Measurements from ENCODE around the gene WSB2.

Gene WSB2

GRCh38 chr12:118015944-118016343 is 45.0 kb downstream of the WSB2 start:
- Histone ChIP-seq H3F3A (ENCODE audit: insufficient read depth, low read length) (no peaks in the 10 kb centered on the region), H3K9me2 (ENCODE audit: low read depth, low read length) (no peaks in the 10 kb centered on the region), H3K9ac (ENCODE audit: low read length) (no peak overlapping the region), H2AFZ (ENCODE audit: low read length) (no peak overlapping the region), H3K4me1 (ENCODE audit: insufficient read depth, low read length, severe bottlenecking) (peaks cover 19% of the 10 kb centered on the region), H3K27me3 (ENCODE audit: insufficient read depth, low read length) (no peaks in the 10 kb centered on the region), H3K4me3 (ENCODE audit: low read depth, low read length, poor library complexity, severe bottlenecking) (peak overlapping the region; percentile 76), H3K79me2 (ENCODE audit: insufficient read depth, low read length) (peaks cover 10% of the 10 kb centered on the region; the same call in 1 of the 2 replicates), H3K27ac (ENCODE audit: low read depth, low read length, poor library complexity, severe bottlenecking) (no peak overlapping the region), H3K36me3 (ENCODE audit: insufficient read depth, low read length) (peaks cover 26% of the 10 kb centered on the region), H4K20me1 (ENCODE audit: insufficient read depth, low read length) (no peaks in the 10 kb centered on the region), H3K9me3 (ENCODE audit: low read length) (no peaks in the 10 kb centered on the region), H3K4me2 (ENCODE audit: low read length) (peak overlapping the region; percentile 36)
- TF ChIP-seq CTCF (IDR thresholded peaks at IDR 0.05; ENCODE audit: low read length) = no peak
- TF ChIP-seq EZH2 (IDR thresholded peaks at IDR 0.05; ENCODE audit: borderline replicate concordance, low read length) = no peak

DNA sequence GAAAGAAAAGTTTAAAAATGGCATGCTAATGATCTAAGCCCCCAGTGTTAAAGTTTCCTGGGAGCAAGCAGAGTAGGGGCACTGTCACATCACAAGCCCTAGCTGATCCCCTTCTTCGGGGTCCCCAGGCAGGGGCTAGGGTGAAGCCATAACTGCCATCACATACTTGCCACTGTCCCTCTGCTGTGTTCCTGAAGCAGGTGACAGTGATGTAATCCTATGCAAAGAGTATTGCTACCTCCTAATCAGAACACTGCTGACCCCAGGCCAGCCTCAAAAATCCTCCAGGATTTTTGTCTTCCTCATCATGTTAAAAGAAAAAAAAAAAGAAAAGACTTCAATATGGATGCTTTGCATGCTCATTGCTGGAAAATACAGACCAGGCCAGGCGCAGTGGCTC is 45.7 kb downstream of the WSB2 start:
- Histone ChIP-seq H4K20me1 (ENCODE audit: insufficient read depth, low read length) (no peaks in the 10 kb centered on the region), H3K4me3 (ENCODE audit: low read depth, low read length, poor library complexity, severe bottlenecking) (no peak overlapping the region), H3K9me2 (ENCODE audit: low read depth, low read length) (no peaks in the 10 kb centered on the region), H3K27me3 (ENCODE audit: insufficient read depth, low read length) (no peaks in the 10 kb centered on the region), H3K4me1 (ENCODE audit: insufficient read depth, low read length, severe bottlenecking) (peaks cover 19% of the 10 kb centered on the region), H3K36me3 (ENCODE audit: insufficient read depth, low read length) (peaks cover 19% of the 10 kb centered on the region), H3K27ac (ENCODE audit: low read depth, low read length, poor library complexity, severe bottlenecking) (no peak overlapping the region), H2AFZ (ENCODE audit: low read length) (no peak overlapping the region), H3K9ac (ENCODE audit: low read length) (no peak overlapping the region), H3F3A (ENCODE audit: insufficient read depth, low read length) (no peaks in the 10 kb centered on the region), H3K79me2 (ENCODE audit: insufficient read depth, low read length) (peaks cover 10% of the 10 kb centered on the region; the same call in 1 of the 2 replicates), H3K9me3 (ENCODE audit: low read length) (no peaks in the 10 kb centered on the region), H3K4me2 (ENCODE audit: low read length) (no peak overlapping the region)
- TF ChIP-seq EZH2 (IDR thresholded peaks at IDR 0.05; ENCODE audit: borderline replicate concordance, low read length) = no peak
- TF ChIP-seq CTCF (IDR thresholded peaks at IDR 0.05; ENCODE audit: low read length) = no peak

DNA sequence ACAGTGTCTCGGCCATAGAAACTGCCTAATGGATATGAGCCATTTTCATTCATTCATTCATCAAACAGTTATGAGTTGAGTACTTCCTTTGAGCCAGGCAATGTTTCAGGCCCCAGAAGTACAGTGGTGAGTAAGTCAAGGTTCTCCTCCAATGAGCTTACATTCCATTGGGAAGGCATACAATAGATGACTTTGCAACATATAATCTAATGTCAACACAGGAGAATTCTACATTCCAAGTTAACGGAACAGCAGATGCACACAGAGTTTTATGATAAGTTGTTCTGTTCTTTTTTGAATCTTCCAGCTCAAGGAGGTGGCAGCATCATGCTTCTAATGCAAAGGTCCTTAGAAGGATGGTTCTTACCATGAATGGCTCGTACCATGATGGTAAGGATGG is 47.7 kb downstream of the WSB2 start:
- Histone ChIP-seq H2AFZ (ENCODE audit: low read length) (no peak overlapping the region), H3K27me3 (ENCODE audit: insufficient read depth, low read length) (no peaks in the 10 kb centered on the region), H3K36me3 (ENCODE audit: insufficient read depth, low read length) (no peaks in the 10 kb centered on the region; the same call in 1 of the 2 replicates), H4K20me1 (ENCODE audit: insufficient read depth, low read length) (no peaks in the 10 kb centered on the region), H3F3A (ENCODE audit: insufficient read depth, low read length) (no peaks in the 10 kb centered on the region), H3K4me3 (ENCODE audit: low read depth, low read length, poor library complexity, severe bottlenecking) (no peak overlapping the region), H3K27ac (ENCODE audit: low read depth, low read length, poor library complexity, severe bottlenecking) (no peak overlapping the region), H3K4me2 (ENCODE audit: low read length) (no peak overlapping the region), H3K79me2 (ENCODE audit: insufficient read depth, low read length) (peaks cover 10% of the 10 kb centered on the region; the same call in 1 of the 2 replicates), H3K9me2 (ENCODE audit: low read depth, low read length) (no peaks in the 10 kb centered on the region), H3K9ac (ENCODE audit: low read length) (no peak overlapping the region), H3K4me1 (ENCODE audit: insufficient read depth, low read length, severe bottlenecking) (peaks cover 18% of the 10 kb centered on the region), H3K9me3 (ENCODE audit: low read length) (no peaks in the 10 kb centered on the region)
- TF ChIP-seq CTCF (IDR thresholded peaks at IDR 0.05; ENCODE audit: low read length) (no peak), EZH2 (IDR thresholded peaks at IDR 0.05; ENCODE audit: borderline replicate concordance, low read length) (no peak)
